ENCODE results near the gene BSPRY.

DNA sequence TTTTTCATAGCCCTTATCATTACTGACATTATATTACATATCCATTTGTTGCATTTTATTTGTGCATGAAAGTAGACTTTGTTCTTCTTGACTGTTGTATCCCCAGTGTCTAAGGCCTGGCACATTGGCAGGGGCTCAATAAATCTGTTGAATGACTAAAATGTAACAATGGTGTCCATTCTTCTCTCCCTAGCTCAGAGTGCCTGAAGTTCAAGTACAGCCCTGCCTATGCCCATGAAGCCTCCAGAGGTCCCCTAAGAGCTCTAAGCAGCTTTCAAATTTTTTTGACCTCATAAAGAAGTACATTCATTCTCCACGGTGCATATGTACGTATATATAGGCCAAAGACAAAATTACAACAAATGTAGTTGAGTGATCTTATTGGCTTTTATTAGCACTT is 4.2 kb upstream of the BSPRY start:
- TF ChIP-seq GATA2 (IDR thresholded peaks at IDR 0.05; ENCODE audit: low read depth, low read length) (no peak), GATA3 (IDR thresholded peaks at IDR 0.05; ENCODE audit: low read depth, low read length) (no peak)
